K562 (cell line): ENCODE data around the gene PSMB2. TPM values are rescaled to one million over a fixed set of nuclear protein-coding genes. Genes with fewer than 3 reads are reported as not detected.
A peak's percentile ranks its signal among the peaks of the same experiment; 100 is the strongest.

Experiments used
- CC2D1A ChIP-seq: fragments of 450-650 bp; IDR thresholded peaks from 2 replicates; pipeline ENCODE4 v1.6.1; 2017; ENCODE audit warnings: mild to moderate bottlenecking
- CREM ChIP-seq: IDR thresholded peaks from 2 replicates; pipeline ENCODE4 v1.6.1; 2014; ENCODE audit warnings: antibody characterized with exemption, low read depth
- DEAF1 ChIP-seq: fragments of 450-650 bp; formaldehyde crosslinking; IDR thresholded peaks from 2 replicates; pipeline ENCODE4 v1.4.0; 2020; ENCODE audit warnings: mild to moderate bottlenecking, moderate library complexity
- ETV5 ChIP-seq: sonication (generic); formaldehyde crosslinking; IDR thresholded peaks from 2 replicates; pipeline ENCODE4 v1.4.0; 2020; ENCODE audit warnings: low read depth, mild to moderate bottlenecking, missing genetic modification reagents
- FOXK2 ChIP-seq, 2 experiments: fragments of 450-650 bp; IDR thresholded peaks in 1 of 2; conservative IDR thresholded peaks in 1 of 2; 2 replicates each; pipeline ENCODE4 v1.6.1; 2016; ENCODE audit warnings: low read depth in 2 of 2, mild to moderate bottlenecking in 1 of 2
- GTF2F1 ChIP-seq: IDR thresholded peaks from 2 replicates; pipeline ENCODE4 v1.6.1; 2011; ENCODE audit warnings: low read depth, low read length, improper control_type of control experiment
- JUNB ChIP-seq: fragments of 450-650 bp; formaldehyde crosslinking; conservative IDR thresholded peaks from 2 replicates; pipeline ENCODE4 v1.4.0; 2020; ENCODE audit warnings: mild to moderate bottlenecking
- KLF16 ChIP-seq: IDR thresholded peaks from 2 replicates; pipeline ENCODE4 v1.6.1; 2016; ENCODE audit warnings: antibody characterized with exemption
- MXI1 ChIP-seq: IDR thresholded peaks from 2 replicates; pipeline ENCODE4 v1.6.1; 2011; ENCODE audit warnings: low read depth, mild to moderate bottlenecking, improper control_type of control experiment, low read length
- NFE2L1 ChIP-seq: fragments of 450-650 bp; IDR thresholded peaks from 2 replicates; pipeline ENCODE4 v1.6.1; 2016; ENCODE audit warnings: missing genetic modification characterization, low read depth, mild to moderate bottlenecking, missing compliant biosample characterization, moderate library complexity, borderline replicate concordance
- NFIX ChIP-seq: fragments of 250-450 bp; sonication (Bioruptor Pico); IDR thresholded peaks from 2 replicates; pipeline ENCODE4 v1.4.0; 2020; ENCODE audit warnings: low read depth, mild to moderate bottlenecking, moderate library complexity
- POLR2AphosphoS5 ChIP-seq: IDR thresholded peaks from 2 replicates; pipeline ENCODE4 v1.6.1; 2011; ENCODE audit warnings: mild to moderate bottlenecking, low read depth, low read length, moderate library complexity; ENCODE audit not compliant: control insufficient read depth, insufficient read depth
- RBM22 ChIP-seq: fragments of 200-400 bp; formaldehyde crosslinking; IDR thresholded peaks from 2 replicates; pipeline ENCODE4 v1.6.1; 2018; ENCODE audit warnings: low read length, low read depth; ENCODE audit not compliant: poor library complexity, severe bottlenecking
- RHOXF2B ChIP-seq: fragments of 250-450 bp; sonication (Bioruptor Pico); conservative IDR thresholded peaks from 2 replicates; pipeline ENCODE4 v1.5.1; 2021
- SAP30 ChIP-seq: fragments of 200-600 bp; sonication (generic); IDR thresholded peaks from 2 replicates; pipeline ENCODE4 v1.6.1; 2012; ENCODE audit warnings: borderline replicate concordance, low read depth, mild to moderate bottlenecking, moderate library complexity, low read length, control low read depth, inconsistent platforms; ENCODE audit not compliant: insufficient read depth, poor library complexity, severe bottlenecking
- SP1 ChIP-seq: sonication (generic); formaldehyde crosslinking; IDR thresholded peaks from 2 replicates; pipeline ENCODE4 v1.8.1; 2022; ENCODE audit warnings: mild to moderate bottlenecking, missing genetic modification reagents
- STAG1 ChIP-seq: sonication (generic); formaldehyde crosslinking; IDR thresholded peaks from 2 replicates; pipeline ENCODE4 v1.5.0; 2020; ENCODE audit warnings: missing genetic modification reagents, borderline replicate concordance
- TAF15 ChIP-seq: fragments of 200-400 bp; formaldehyde crosslinking; IDR thresholded peaks from 2 replicates; pipeline ENCODE4 v1.6.1; 2017; ENCODE audit warnings: mild to moderate bottlenecking, low read depth, low read length, moderate library complexity
- ZEB2 ChIP-seq: fragments of 450-650 bp; IDR thresholded peaks from 2 replicates; pipeline ENCODE4 v1.6.1; 2016
- ZFP36 ChIP-seq: fragments of 150-350 bp; IDR thresholded peaks from 2 replicates; pipeline ENCODE4 v1.6.1; 2018; ENCODE audit warnings: low read length, low read depth; ENCODE audit not compliant: partially characterized antibody
- polyA plus RNA-seq, 8 experiments: library from polyadenylated mRNA; depleted of rRNA in 4 of 8; stranded (reverse) in 5 of 8; unstranded in 3 of 8; fragments of >200 nt; fragmentation: Nextera tagmentation in 2 of 8; fragmentation: Illumina TruSeq in 1 of 8; extraction: Ambion mirVana in 2 of 8; extraction: Trizol in 1 of 8; gene quantifications; 2 replicates each; pipeline versions ENCODE4 v1.2.1 to v1.2.3, GENCODE V29; 2011 to 2014; ENCODE audit warnings: inconsistent platforms in 1 of 8, missing spikeins in 1 of 8
- total RNA-seq, 7 experiments: library from RNA; depleted of rRNA in 6 of 7; stranded (reverse); fragments of >200 nt in 6 of 7; fragmentation: Illumina TruSeq in 2 of 7; extraction: Trizol in 2 of 7; gene quantifications; 2 replicates each; pipeline versions ENCODE4 v1.2.1 to v1.2.3, GENCODE V29; 2011 to 2021; ENCODE audit warnings: low replicate concordance in 1 of 7
- TF ChIP-seq, protein P1 (sequence below), 2 experiments: fragments of 450-650 bp; IDR thresholded peaks; 2 replicates each; pipeline ENCODE4 v1.6.1; 2016
- TF ChIP-seq, protein P2 (sequence below), 3 experiments: fragments of 200-800 bp in 1 of 3; fragments of 250-450 bp in 1 of 3; fragments of 450-650 bp in 1 of 3; sonication (Bioruptor Pico) in 1 of 3; sonication (Bioruptor generic) in 1 of 3; formaldehyde crosslinking in 1 of 3; IDR thresholded peaks; 2 replicates each; pipeline versions ENCODE4 v1.6.1 to v1.8.0; 2016 to 2022; ENCODE audit warnings: mild to moderate bottlenecking in 2 of 3, missing genetic modification characterization in 2 of 3, missing compliant biosample characterization in 1 of 3, moderate library complexity in 1 of 3

PSMB2 gene
- total and polyA plus RNA-seq, 9 of the 15 experiments (the other 6 are each of a cell fraction or from before 2014, with no cell fraction given): 71.7 to 543 (median 165) TPM

- TF ChIP-seq, protein P1, sequence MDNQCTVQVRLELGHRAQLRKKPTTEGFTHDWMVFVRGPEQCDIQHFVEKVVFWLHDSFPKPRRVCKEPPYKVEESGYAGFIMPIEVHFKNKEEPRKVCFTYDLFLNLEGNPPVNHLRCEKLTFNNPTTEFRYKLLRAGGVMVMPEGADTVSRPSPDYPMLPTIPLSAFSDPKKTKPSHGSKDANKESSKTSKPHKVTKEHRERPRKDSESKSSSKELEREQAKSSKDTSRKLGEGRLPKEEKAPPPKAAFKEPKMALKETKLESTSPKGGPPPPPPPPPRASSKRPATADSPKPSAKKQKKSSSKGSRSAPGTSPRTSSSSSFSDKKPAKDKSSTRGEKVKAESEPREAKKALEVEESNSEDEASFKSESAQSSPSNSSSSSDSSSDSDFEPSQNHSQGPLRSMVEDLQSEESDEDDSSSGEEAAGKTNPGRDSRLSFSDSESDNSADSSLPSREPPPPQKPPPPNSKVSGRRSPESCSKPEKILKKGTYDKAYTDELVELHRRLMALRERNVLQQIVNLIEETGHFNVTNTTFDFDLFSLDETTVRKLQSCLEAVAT (IDR thresholded peaks at IDR 0.05): no peak
- peak; percentile 68; the same call in 1 of the 2 replicates for TF ChIP-seq DEAF1
- TF ChIP-seq, protein P2, sequence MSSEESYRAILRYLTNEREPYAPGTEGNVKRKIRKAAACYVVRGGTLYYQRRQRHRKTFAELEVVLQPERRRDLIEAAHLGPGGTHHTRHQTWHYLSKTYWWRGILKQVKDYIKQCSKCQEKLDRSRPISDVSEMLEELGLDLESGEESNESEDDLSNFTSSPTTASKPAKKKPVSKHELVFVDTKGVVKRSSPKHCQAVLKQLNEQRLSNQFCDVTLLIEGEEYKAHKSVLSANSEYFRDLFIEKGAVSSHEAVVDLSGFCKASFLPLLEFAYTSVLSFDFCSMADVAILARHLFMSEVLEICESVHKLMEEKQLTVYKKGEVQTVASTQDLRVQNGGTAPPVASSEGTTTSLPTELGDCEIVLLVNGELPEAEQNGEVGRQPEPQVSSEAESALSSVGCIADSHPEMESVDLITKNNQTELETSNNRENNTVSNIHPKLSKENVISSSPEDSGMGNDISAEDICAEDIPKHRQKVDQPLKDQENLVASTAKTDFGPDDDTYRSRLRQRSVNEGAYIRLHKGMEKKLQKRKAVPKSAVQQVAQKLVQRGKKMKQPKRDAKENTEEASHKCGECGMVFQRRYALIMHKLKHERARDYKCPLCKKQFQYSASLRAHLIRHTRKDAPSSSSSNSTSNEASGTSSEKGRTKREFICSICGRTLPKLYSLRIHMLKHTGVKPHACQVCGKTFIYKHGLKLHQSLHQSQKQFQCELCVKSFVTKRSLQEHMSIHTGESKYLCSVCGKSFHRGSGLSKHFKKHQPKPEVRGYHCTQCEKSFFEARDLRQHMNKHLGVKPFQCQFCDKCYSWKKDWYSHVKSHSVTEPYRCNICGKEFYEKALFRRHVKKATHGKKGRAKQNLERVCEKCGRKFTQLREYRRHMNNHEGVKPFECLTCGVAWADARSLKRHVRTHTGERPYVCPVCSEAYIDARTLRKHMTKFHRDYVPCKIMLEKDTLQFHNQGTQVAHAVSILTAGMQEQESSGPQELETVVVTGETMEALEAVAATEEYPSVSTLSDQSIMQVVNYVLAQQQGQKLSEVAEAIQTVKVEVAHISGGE (CRISPR knock-in tag; IDR thresholded peaks at IDR 0.05): peak in 1 of 3 experiments; percentile 20; a peak in 1 of 6 replicates
- peak; percentile 62 for TF ChIP-seq SP1
- 0 out of 2 replicates have a peak, but pooled peaks have one; percentile 27 for TF ChIP-seq ETV5 (CRISPR knock-in tag)
- no peak for TF ChIP-seq SAP30
- TF ChIP-seq GTF2F1: no peak
- TF ChIP-seq NFIX (CRISPR knock-in tag): no peak
- no peak for TF ChIP-seq JUNB (CRISPR knock-in tag)
- TF ChIP-seq FOXK2 (conservative IDR thresholded peaks at IDR 0.05 in 1 of 2, IDR thresholded peaks at IDR 0.05 in 1 of 2; ENCODE audit: low read depth in 2 of 2): no peak
- TF ChIP-seq NFE2L1 (tag): no peak
- no peak for TF ChIP-seq RHOXF2B
- TF ChIP-seq TAF15: no peak
- TF ChIP-seq KLF16: 0 out of 2 replicates have a peak, but pooled peaks have one; percentile 16
- peak; percentile 14 for TF ChIP-seq ZFP36
- TF ChIP-seq ZEB2: no peak
- no peak for TF ChIP-seq POLR2AphosphoS5
- no peak for TF ChIP-seq CREM
- TF ChIP-seq MXI1: no peak
- TF ChIP-seq CC2D1A: peak; percentile 74; the same call in 1 of the 2 replicates
- peak; percentile 90 for TF ChIP-seq STAG1 (CRISPR knock-in tag)
- TF ChIP-seq RBM22: no peak
Measured at GRCh38 chr1:35568975-35569395, 72.3 kb downstream of the PSMB2 start (continued).
